ENCODE measurements around the gene SCN4B.
"Not testable (repeated sequence)": the region's sequence is repeated elsewhere in the genome, so short reads cannot be mapped to it uniquely, and the experiment has no call there.

SCN4B gene

DNA sequence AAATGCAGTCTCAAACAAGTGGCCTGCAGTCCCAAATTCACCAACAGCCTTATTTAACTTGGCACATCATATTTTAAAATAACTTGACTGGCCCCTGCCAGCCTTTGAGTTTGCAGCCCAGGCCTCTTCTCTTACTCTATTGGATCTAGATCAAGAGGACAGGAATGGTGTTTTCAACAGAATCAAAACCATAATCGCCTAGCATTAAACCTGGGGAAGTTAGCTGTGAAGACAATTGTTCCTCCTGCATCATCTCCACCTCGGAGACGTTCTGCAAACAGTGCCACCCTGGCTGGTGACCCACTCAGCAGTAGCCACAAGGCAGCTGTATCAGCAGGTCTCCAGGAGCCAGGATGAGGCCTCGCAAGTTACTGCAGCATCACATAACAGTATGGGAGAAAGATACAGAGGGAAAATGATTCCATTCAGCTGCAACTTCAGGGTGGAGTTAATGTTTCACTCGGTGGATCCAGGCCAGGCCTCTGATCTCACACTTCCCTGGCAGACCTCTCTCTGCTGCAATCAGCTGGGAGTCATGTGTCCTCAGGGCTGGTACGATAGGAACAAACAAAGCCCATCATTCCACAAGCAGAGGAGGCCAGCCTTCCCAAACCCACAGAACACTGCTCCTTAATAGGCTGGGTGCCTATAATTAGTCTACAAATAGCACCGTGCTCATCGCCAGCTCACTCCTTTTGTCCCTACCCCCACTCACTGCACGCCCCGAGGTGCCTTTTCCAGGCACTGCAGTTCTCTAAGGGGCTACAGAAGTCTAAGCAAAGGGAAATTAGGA, 42.4 kb upstream of the SCN4B start:
- no peak overlapping the region for H3K4me3 ChIP-seq (replicated peaks; ENCODE audit: low read depth, low read length)
- peak; percentile 25 for DNase-seq (ENCODE audit: extremely low read depth, low read depth)
- no peak for TF ChIP-seq CTCF (IDR thresholded peaks at IDR 0.05; ENCODE audit: low read depth, low read length, missing control alignments)

- H3K4me3 ChIP-seq (replicated peaks; ENCODE audit: low read depth, low read length): no peak overlapping the region
- no peak for TF ChIP-seq CTCF (IDR thresholded peaks at IDR 0.05; ENCODE audit: low read depth, low read length, missing control alignments)
- DNase-seq (ENCODE audit: extremely low read depth, low read depth): no peak
Measured at GRCh38 chr11:118193910-118194566, 41.4 kb upstream of the SCN4B start.

DNA sequence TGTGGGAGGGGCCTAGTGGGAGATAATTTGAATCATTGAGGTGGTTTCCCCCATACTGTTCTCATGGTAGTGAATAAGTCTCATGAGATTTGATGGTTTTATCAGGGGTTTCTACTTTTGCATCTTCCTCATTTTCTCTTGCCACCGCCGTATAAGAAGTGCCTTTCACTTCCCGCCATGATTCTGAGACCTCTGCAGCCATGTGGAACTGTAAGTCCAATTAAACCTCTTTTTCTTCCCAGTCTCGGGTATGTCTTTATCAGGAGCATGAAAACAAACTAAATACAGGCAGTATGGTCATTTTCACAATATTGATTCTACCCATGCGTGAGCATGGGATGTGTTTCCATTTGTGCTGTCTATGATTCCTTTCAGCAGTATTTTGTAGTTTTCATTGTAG, 40.2 kb upstream of the SCN4B start:
- DNase-seq (ENCODE audit: extremely low read depth, low read depth); H3K4me3 ChIP-seq (replicated peaks; ENCODE audit: low read depth, low read length): not testable (repeated sequence)

DNA sequence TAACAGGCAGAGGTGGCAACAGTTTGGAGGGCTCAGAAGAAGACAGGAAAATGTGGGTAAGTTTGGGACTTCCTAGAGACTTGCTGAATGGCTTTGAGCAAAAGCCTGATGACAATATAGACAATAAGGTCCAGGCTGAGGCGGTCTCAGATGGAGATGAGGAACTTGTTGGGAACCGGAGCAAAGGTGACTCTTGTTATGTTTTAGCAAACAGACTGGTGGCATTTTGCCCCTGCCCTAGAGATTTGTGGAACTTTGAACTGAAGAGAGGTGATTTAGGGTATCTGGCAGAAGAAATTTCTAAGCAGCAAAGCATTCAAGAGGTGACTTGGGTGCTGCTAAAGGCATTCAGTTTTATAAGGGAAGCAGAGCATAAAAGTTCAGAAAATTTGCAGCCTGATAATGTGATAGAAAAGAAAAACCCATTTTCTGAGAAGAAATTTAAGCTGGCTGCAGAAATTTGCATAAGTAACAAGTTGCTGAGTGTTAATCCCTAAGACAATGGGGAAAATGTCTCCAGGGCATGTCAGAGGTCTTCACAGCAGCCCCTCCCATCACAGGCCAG, 38.4 kb upstream of the SCN4B start:
- H3K4me3 ChIP-seq (replicated peaks; ENCODE audit: low read depth, low read length); DNase-seq (ENCODE audit: extremely low read depth, low read depth): not testable (repeated sequence)

DNA sequence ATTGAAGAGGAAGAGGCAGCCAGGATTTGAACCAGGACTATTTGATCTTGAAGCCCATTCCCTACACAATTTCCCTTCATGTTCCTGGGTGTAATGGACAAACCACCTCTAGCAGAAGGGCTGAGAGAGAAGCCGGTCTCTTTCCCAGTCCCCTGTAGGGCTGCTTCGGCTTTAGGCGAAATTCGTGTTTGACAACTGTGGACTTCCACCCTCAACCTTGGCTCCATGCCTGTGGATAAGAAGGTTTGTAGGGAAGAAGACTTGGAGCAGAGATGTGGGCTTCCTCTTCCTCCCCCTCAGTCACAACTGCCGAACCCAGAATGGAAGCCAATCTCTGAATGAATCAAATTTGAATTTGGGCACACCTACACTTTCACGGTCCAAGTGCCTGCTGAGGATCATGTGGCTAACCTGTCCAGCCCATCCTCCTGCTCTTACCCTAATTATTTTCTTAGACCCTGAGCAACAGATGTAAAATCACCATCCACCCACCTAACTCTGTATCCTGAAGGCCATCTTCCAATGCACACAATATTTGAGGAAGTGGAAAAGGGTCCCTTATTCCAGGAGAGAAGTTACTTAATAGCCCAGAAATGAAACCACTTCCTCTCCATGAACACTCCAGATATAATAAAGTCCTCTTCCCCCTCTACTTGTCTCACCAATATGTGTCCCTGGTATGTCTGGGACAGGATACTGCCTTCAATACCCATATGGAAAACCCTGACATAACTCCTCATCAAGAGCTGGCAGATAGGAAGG, 33.9 kb upstream of the SCN4B start:
- no peak overlapping the region for H3K4me3 ChIP-seq (replicated peaks; ENCODE audit: low read depth, low read length)
- TF ChIP-seq CTCF (IDR thresholded peaks at IDR 0.05; ENCODE audit: low read depth, low read length, missing control alignments): no peak
- no peak for DNase-seq (ENCODE audit: extremely low read depth, low read depth)

GRCh38 chr11:118184784-118185579, 32.4 kb upstream of the SCN4B start:
- TF ChIP-seq CTCF (IDR thresholded peaks at IDR 0.05; ENCODE audit: low read depth, low read length, missing control alignments): no peak
- H3K4me3 ChIP-seq (replicated peaks; ENCODE audit: low read depth, low read length): no peak overlapping the region
- no peak for DNase-seq (ENCODE audit: extremely low read depth, low read depth)

GRCh38 chr11:118183691-118184090, 31.1 kb upstream of the SCN4B start:
- H3K4me3 ChIP-seq (replicated peaks; ENCODE audit: low read depth, low read length); DNase-seq (ENCODE audit: extremely low read depth, low read depth): not testable (repeated sequence)
